Neural progenitor cell (in vitro differentiated cells): ENCODE measurements around the gene PAQR3.

Experiments used
- EZH2 ChIP-seq: fragments of 200-600 bp; sonication (generic); IDR thresholded peaks from 2 replicates; pipeline ENCODE4 v1.6.1; 2017; ENCODE audit warnings: antibody characterized with exemption, mild to moderate bottlenecking, moderate library complexity
- TF ChIP-seq, protein P1 (sequence below): fragments of 200-600 bp; sonication (generic); IDR thresholded peaks from 2 replicates; pipeline ENCODE4 v1.5.1; 2017; ENCODE audit warnings: antibody characterized with exemption, mild to moderate bottlenecking

- TF ChIP-seq, protein P1, sequence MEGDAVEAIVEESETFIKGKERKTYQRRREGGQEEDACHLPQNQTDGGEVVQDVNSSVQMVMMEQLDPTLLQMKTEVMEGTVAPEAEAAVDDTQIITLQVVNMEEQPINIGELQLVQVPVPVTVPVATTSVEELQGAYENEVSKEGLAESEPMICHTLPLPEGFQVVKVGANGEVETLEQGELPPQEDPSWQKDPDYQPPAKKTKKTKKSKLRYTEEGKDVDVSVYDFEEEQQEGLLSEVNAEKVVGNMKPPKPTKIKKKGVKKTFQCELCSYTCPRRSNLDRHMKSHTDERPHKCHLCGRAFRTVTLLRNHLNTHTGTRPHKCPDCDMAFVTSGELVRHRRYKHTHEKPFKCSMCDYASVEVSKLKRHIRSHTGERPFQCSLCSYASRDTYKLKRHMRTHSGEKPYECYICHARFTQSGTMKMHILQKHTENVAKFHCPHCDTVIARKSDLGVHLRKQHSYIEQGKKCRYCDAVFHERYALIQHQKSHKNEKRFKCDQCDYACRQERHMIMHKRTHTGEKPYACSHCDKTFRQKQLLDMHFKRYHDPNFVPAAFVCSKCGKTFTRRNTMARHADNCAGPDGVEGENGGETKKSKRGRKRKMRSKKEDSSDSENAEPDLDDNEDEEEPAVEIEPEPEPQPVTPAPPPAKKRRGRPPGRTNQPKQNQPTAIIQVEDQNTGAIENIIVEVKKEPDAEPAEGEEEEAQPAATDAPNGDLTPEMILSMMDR, result no peak
- no peak for TF ChIP-seq EZH2
These were observed 400 bp upstream of the PAQR3 start for GRCh38 chr4:78939667-78940008.
